HG02571 (cell line): Measurements from ENCODE around the gene SLC22A31.
"Not testable (repeated sequence)": the region's sequence is repeated elsewhere in the genome, so short reads cannot be mapped to it uniquely, and the experiment has no call there.

Source experiments
- ATAC-seq: cut with Tn5 transposase; IDR thresholded peaks from one replicate; pipeline ENCODE4 v1.9.1; 2021; ENCODE audit warnings: mild to moderate bottlenecking, moderate library complexity; ENCODE audit not compliant: unreplicated experiment

SLC22A31 gene

DNA sequence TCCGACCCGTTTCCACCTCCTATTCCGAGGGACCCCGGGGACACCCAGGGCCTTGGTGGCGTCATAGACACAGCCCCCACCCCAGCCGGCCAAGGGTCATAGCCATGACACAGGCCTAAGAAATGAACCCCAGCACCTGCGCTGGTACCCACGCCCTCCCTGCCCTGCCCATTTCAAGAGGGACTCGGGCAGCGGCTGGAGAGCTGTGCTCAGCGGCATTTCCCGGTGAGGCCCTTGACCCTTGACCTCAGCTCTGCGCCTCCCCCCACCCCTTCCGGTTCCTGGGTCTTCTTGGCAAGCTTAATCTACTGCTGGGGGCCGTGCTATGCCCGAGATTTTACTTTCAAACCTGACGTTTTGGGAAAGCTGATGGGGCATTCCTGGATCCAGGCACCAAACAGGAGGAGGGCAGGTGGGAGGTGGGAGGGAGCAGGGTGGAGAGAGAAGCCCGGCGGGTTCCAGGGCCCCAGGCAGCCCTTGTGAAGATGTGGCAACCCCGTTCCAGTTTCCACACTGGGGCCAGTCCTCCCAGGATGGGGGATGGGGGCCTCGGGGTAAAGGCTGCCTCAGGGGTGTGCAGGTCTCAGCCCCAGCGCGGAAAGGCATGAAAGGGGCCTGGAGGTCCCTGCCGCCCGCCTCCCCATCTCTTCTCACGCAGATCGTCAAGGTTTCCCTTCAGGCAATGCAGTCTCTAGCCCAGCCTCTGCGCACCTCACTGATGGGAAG lies at the start of gene SLC22A31:
Gene SLC22A31, minus strand, starts transcription at position 414 of the 726 bp plus-strand sequence. Its CDS starts 36 bp downstream, at position 378.
- no peak for ATAC-seq

GRCh38 chr16:89248196-89248982 lies 48.1 kb upstream of the SLC22A31 start:
- ATAC-seq = no peak

GRCh38 chr16:89247734-89248075 lies 47.4 kb upstream of the SLC22A31 start:
- not testable (repeated sequence) for ATAC-seq

- no peak for ATAC-seq
Observed at GRCh38 chr16:89246903-89247733, 46.8 kb upstream of the SLC22A31 start.

- no peak for ATAC-seq
Observed at GRCh38 chr16:89246383-89246902, 46.1 kb upstream of the SLC22A31 start.

GRCh38 chr16:89244754-89245153 lies 44.4 kb upstream of the SLC22A31 start:
- no peak for ATAC-seq

DNA sequence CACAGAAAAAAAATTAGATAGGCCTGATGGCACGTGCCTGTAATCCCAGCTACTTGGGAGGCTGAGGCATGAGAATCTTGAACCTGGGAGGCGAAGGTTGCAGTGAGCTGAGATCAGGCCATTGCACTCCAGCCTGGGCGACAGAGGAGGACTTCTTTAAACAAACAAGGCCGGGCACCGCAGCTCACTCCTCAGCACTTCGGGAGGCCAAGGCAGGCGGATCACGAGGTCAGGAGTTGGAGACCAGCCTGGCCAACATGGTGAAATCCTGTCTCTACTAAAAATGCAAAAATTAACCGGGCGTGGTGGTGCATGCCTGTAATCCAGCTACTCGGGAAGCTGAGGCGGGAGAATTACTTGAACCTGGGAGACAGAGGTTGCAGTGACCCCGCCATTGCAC lies 43.9 kb upstream of the SLC22A31 start:
- not testable (repeated sequence) for ATAC-seq

DNA sequence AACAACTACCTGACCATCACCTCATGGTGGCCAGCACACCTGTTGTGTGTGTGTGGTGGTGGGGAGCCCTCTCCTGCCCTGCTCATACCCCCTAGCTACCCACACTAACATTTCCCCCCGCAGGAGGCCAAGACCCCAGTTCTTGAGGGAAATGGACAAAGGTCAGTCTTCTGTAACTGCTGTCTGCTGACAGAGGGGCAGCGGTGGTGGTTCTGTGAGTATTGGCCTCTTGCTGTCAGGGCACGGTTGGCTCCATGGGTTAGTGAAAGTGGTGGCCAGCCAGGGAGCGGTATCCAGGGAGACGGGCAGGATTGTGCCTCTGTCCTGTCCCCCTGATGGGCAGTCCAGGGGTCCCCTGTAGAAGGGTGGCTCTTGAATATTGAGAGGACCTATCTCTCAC lies 43.3 kb upstream of the SLC22A31 start:
- no peak for ATAC-seq

GRCh38 chr16:89242795-89243200 lies 42.5 kb upstream of the SLC22A31 start:
- ATAC-seq = no peak

DNA sequence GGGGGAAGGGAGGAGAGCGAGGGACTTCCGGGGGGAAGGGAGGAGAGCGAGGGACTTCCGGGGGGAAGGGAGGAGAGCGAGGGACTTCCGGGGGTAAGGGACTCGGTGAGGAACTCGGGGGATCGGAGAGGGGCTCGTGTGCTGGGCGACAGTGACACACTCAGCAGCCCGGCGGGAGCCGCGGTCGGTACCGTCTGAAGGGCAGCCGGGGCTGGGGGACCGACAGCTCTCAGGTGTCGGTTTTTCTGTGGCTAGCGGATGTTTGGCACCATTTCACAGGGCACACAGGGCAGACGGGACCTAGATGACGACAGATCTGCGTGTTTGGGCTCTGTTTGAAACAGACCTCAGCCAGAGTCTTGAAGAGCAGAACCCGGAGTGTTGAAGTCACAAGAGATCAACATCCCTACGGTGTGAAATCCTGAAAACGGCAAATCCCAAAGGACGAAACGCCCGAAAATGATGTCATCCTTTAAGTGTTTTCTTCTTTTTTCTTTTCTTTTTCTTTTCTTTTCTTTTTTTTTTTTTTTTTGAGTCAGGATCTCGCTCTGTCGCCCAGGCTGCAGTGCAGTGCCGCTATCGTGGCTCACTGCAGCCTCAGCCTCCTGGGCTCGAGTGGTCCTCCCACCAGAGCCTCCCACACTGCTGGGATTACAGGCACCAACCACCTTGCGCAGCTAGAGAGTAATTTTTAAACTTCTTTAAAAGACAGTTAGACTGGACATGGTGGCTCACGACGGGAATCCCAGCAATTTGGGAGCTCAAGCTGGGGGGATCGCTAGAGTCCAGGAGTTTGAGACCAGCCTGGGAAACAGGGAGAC lies 41.1 kb upstream of the SLC22A31 start:
- ATAC-seq = no peak

DNA sequence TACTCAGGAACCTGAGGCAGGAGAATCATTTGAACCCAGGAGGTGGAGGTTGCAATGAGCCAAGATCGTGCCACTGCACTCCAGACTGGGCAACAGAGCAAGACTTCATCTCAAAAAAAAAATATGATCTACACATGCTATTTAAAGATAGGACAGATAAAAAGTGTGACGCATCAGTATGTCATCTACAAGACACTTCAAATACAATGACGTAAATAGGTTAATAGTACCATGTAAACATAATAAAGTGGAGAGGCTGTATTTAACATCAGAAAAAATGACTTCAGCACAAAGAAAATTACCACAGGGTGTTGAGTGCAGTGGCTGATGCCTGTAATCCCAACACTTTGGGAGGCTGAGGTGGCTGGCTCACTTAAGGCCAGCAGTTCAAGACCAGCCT lies 37.4 kb upstream of the SLC22A31 start:
- no peak for ATAC-seq

- no peak for ATAC-seq
Observed at GRCh38 chr16:89233678-89234490, 33.5 kb upstream of the SLC22A31 start.

DNA sequence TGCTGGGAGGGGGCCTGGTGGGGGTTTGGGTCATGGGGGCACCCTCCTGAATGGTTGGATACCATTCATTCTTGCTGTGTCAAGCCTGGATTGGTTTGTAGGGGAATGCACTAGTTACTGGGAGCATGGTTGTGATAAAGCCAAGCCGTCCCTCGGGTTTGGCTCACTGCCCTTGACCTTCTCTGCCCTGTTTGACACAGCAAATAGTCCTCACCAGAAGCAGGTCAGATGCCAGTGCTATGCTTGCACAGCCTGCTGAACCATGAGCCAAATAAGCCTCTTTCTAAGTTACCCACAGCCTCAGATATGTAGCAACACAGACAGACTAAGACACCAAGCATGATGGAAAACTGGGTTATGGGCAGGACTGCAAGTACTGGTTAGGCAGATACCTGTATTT lies 31.8 kb upstream of the SLC22A31 start:
- no peak for ATAC-seq

GRCh38 chr16:89230255-89230654 lies 29.9 kb upstream of the SLC22A31 start:
- no peak for ATAC-seq

GRCh38 chr16:89224665-89225064 lies 24.3 kb upstream of the SLC22A31 start:
- no peak for ATAC-seq

DNA sequence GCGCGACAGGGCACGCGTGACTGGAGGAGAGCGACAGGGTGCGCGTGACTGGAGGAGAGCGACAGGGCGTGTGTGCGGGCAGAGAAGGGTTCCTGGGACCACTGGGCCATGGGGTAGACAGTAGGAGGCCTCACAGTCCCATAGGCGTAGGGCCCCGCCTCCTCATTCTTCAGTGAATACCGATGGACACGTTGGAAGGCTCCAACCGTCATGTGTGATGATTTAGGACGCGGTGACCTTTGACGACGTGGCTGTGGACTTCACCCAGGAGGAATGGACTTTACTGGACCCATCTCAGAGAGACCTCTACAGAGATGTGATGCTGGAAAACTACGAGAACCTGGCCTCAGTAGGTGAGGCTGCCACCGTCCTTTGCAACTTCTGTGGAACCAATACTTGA lies 22.6 kb upstream of the SLC22A31 start:
- no peak for ATAC-seq

- ATAC-seq = no peak
Observed at GRCh38 chr16:89221604-89222003, 21.3 kb upstream of the SLC22A31 start.

DNA sequence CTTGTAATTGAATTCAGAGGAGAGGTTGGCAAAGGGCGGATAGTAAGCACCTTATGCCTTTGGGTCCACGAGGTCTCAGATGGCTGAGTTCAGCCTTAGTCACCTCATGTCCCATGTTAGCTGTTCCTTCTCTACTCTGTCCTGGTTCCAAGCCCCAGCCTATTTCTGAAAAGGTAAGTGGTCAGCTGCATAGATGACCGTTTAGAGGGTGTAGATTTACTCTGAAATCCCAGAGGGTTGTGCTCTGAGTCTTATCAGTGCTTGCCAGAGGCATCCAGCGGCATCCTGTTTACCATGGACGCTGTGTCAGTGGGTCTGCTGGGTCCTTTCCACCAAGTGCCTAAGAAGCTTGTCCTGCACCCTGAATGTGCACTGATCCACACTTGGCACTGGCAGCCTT lies 19.0 kb upstream of the SLC22A31 start:
- ATAC-seq = no peak

DNA sequence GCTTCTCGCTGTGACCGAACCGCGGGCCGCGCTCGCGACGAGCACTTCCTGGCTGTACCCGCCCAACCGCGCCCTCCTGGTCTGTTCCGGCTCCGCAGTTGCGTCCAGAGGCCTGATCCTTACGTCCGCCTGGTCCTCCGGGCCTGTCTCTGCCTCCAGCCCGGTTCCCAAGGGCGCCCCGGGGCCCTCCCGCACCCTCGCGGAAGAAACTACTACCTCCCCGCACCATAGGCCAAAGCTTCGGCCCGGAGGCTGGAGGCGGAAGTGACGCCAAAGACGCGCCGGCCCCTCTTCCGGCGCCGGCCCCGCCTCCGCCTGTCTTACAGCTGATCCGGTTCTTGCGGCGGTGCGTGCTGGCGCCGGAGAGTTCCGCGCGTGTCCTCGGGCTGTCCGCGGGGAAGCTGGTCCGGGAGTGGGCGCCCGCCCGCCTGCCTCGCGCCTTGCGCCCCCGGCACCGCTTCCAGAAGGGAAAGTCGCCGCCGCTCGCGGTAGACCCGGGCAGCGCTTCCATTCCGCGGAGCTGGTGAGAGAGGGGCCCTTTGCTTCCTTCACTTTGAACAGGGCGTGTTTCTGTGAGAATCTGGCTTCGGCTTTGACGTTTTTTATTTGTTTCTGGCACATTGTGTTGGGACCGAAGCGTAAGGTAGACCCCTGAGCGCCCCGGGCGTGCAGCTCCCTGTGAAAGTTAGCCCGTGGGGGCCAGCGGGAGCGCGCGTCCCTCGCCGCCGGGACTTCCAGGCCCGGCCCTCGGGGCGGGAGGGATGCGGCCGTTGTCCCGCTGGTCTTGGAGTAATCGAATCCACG lies 17.3 kb upstream of the SLC22A31 start, which contains the start of gene ZNF778:
Gene ZNF778, plus strand, starts transcription at position 316 of the 804 bp plus-strand sequence. CDS start 3,425 bp downstream, outside the sequence.
- ATAC-seq = peak; percentile 87
